ENCODE measurements around the gene DDX17. TPM values are rescaled to one million over a fixed set of nuclear protein-coding genes. Genes with fewer than 3 reads are reported as not detected.

The DDX17 gene
- total RNA-seq, 2 donors from 2014 or later = 507 to 621 TPM

DNA sequence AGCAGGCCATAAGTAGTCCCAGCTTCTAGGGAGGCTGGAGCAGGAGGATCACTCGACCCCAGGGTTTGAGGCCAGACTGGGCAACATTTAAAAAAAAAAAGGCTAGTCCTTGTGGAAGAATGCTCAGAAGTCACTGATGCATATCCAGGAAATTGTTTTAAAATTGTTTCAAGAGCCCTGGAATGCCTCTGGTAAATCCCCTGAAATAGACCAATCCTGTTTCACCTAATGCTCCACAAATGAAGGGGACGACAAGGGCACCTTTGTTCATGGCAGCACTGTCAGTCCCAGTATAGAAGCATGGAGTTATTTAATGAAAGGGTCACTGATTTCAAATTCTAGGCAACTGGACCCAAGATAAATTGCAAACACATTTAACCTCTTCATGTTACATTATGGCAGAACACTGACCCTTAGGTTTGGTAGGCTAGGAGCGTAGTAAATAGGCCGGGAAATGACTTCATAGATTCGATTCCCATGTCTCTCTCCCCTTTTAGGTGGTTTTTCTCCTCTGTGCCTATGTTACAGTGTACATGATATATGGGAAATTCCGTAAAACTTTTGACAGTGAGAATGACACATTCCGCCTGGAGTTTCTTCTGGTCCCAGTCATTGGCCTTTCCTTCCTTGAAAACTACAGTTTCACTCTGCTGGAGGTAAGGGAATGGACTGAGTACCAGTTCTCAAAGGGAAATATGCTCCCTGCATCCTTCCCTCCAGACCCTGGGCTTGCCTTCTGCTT lies 26.8 kb downstream of the DDX17 start:
- no peak for DNase-seq
- peaks cover 10% of the 10 kb centered on the region for H3K4me1 Mint-ChIP-seq
- 81 to 100% methylated on average over 2 to 7 of the region's 7 CpGs for WGBS, 2 experiments (ENCODE audit: insufficient coverage in 1 of 2, insufficient read length in 1 of 2)
- no peaks in the 10 kb centered on the region for H3K9me3 Mint-ChIP-seq
- H3K36me3 Mint-ChIP-seq (ENCODE audit: low read depth) = peaks cover 34% of the 10 kb centered on the region
- no peak overlapping the region for H3K4me3 Mint-ChIP-seq
- Histone ChIP-seq H3K4me1 (ENCODE audit: control insufficient read depth, insufficient read depth, low read length) (no peaks in the 10 kb centered on the region), H3K9ac (ENCODE audit: extremely low read depth, low read length, poor library complexity, severe bottlenecking) (no peak overlapping the region), H3K27ac (ENCODE audit: low read depth, low read length) (no peak overlapping the region), H3K36me3 (ENCODE audit: control insufficient read depth, insufficient read depth, low read length) (peaks cover 47% of the 10 kb centered on the region), H3K9me3 (ENCODE audit: control insufficient read depth, low read length) (no peaks in the 10 kb centered on the region), H3K27me3 (ENCODE audit: control insufficient read depth, insufficient read depth, low read length, poor library complexity, severe bottlenecking) (no peaks in the 10 kb centered on the region), H3K4me3 (ENCODE audit: low read length) (no peak overlapping the region)
- TF ChIP-seq, protein P1, sequence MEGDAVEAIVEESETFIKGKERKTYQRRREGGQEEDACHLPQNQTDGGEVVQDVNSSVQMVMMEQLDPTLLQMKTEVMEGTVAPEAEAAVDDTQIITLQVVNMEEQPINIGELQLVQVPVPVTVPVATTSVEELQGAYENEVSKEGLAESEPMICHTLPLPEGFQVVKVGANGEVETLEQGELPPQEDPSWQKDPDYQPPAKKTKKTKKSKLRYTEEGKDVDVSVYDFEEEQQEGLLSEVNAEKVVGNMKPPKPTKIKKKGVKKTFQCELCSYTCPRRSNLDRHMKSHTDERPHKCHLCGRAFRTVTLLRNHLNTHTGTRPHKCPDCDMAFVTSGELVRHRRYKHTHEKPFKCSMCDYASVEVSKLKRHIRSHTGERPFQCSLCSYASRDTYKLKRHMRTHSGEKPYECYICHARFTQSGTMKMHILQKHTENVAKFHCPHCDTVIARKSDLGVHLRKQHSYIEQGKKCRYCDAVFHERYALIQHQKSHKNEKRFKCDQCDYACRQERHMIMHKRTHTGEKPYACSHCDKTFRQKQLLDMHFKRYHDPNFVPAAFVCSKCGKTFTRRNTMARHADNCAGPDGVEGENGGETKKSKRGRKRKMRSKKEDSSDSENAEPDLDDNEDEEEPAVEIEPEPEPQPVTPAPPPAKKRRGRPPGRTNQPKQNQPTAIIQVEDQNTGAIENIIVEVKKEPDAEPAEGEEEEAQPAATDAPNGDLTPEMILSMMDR (conservative IDR thresholded peaks at IDR 0.05) = no peak
- H3K27ac Mint-ChIP-seq = peak overlapping the region; percentile 39
- no peaks in the 10 kb centered on the region for H3K27me3 Mint-ChIP-seq (ENCODE audit: insufficient read depth)

- no peak overlapping the region for H3K9ac ChIP-seq (ENCODE audit: extremely low read depth, low read length, poor library complexity, severe bottlenecking)
- no peak overlapping the region for H3K4me3 ChIP-seq (ENCODE audit: low read length)
- WGBS, 2 experiments (ENCODE audit: insufficient coverage in 1 of 2, insufficient read length in 1 of 2) = 100% methylated on average over 1 of the region's 1 CpG
- no peaks in the 10 kb centered on the region for H3K9me3 ChIP-seq (ENCODE audit: control insufficient read depth, low read length)
- Mint-ChIP-seq H3K27me3 (ENCODE audit: insufficient read depth) (no peaks in the 10 kb centered on the region), H3K4me1 (peaks cover 10% of the 10 kb centered on the region), H3K4me3 (no peak overlapping the region), H3K9me3 (no peaks in the 10 kb centered on the region), H3K36me3 (ENCODE audit: low read depth) (peaks cover 17% of the 10 kb centered on the region), H3K27ac (peak overlapping the region; percentile 71)
- H3K36me3 ChIP-seq (ENCODE audit: control insufficient read depth, insufficient read depth, low read length) = peaks cover 30% of the 10 kb centered on the region
- no peak for DNase-seq
- TF ChIP-seq, protein P1 (conservative IDR thresholded peaks at IDR 0.05) = no peak
- peak overlapping the region; percentile 6 for H3K27ac ChIP-seq (ENCODE audit: low read depth, low read length)
- no peaks in the 10 kb centered on the region for H3K27me3 ChIP-seq (ENCODE audit: control insufficient read depth, insufficient read depth, low read length, poor library complexity, severe bottlenecking)
- H3K4me1 ChIP-seq (ENCODE audit: control insufficient read depth, insufficient read depth, low read length) = no peaks in the 10 kb centered on the region
These were observed 28.5 kb downstream of the DDX17 start for GRCh38 chr22:38477585-38477984.

- H3K36me3 ChIP-seq (ENCODE audit: control insufficient read depth, insufficient read depth, low read length) = peaks cover 1% of the 10 kb centered on the region
- 77 to 88% methylated on average over 7 to 9 of the region's 10 CpGs for WGBS, 2 experiments (ENCODE audit: insufficient coverage in 1 of 2, insufficient read length in 1 of 2)
- H3K9ac ChIP-seq (ENCODE audit: extremely low read depth, low read length, poor library complexity, severe bottlenecking) = no peak overlapping the region
- Mint-ChIP-seq H3K4me1 (peaks cover 10% of the 10 kb centered on the region), H3K27ac (peak overlapping the region; percentile 71), H3K36me3 (ENCODE audit: low read depth) (no peaks in the 10 kb centered on the region), H3K9me3 (no peaks in the 10 kb centered on the region), H3K27me3 (ENCODE audit: insufficient read depth) (peaks cover 2% of the 10 kb centered on the region), H3K4me3 (no peak overlapping the region)
- no peak overlapping the region for H3K27ac ChIP-seq (ENCODE audit: low read depth, low read length)
- H3K27me3 ChIP-seq (ENCODE audit: control insufficient read depth, insufficient read depth, low read length, poor library complexity, severe bottlenecking) = no peaks in the 10 kb centered on the region
- H3K4me1 ChIP-seq (ENCODE audit: control insufficient read depth, insufficient read depth, low read length) = no peaks in the 10 kb centered on the region
- no peak overlapping the region for H3K4me3 ChIP-seq (ENCODE audit: low read length)
- TF ChIP-seq, protein P1 (conservative IDR thresholded peaks at IDR 0.05) = no peak
- no peaks in the 10 kb centered on the region for H3K9me3 ChIP-seq (ENCODE audit: control insufficient read depth, low read length)
- DNase-seq = peak; percentile 40
These were observed 32.0 kb downstream of the DDX17 start for GRCh38 chr22:38474003-38474607.

All from endodermal cell (in vitro differentiated cells).